ENCODE data around the gene TBC1D9.

Gene TBC1D9

GRCh38 chr4:140688711-140689598 lies 67.2 kb downstream of the TBC1D9 start:
- DNase-seq (ENCODE audit: insufficient read length, low spot score): no peak
- TF ChIP-seq CTCF (IDR thresholded peaks at IDR 0.05; ENCODE audit: insufficient read depth, missing control alignments): no peak
- no peak for FAIRE-seq

- TF ChIP-seq CTCF (IDR thresholded peaks at IDR 0.05; ENCODE audit: insufficient read depth, missing control alignments): no peak
- DNase-seq (ENCODE audit: insufficient read length, low spot score): no peak
- no peak for FAIRE-seq
Measured at GRCh38 chr4:140686796-140687195, 69.4 kb downstream of the TBC1D9 start.

GRCh38 chr4:140684314-140684713 lies 71.9 kb downstream of the TBC1D9 start:
- no peak for FAIRE-seq
- no peak for DNase-seq (ENCODE audit: insufficient read length, low spot score)
- no peak for TF ChIP-seq CTCF (IDR thresholded peaks at IDR 0.05; ENCODE audit: insufficient read depth, missing control alignments)

DNA sequence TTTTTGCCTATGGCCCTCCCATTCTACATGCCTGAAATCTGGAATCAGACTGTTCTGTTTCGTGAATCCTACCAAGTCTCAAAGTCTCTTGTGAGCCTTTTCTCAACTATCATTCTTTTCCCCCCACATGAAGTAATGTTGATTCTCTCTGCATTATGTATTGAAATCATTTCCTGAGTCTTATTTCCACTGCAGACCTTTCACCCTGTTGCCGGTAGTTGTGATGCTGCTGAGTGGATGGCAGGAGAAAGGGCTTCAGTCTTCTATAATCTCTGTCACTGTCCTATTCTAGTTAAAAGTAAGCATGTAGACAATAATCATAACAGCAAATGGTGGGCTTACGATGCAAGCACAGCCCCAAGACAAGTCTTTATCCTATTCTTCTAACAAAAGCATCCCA lies 75.0 kb downstream of the TBC1D9 start:
- DNase-seq (ENCODE audit: insufficient read length, low spot score) (no peak), FAIRE-seq (no peak)
- TF ChIP-seq CTCF (IDR thresholded peaks at IDR 0.05; ENCODE audit: insufficient read depth, missing control alignments): no peak

DNA sequence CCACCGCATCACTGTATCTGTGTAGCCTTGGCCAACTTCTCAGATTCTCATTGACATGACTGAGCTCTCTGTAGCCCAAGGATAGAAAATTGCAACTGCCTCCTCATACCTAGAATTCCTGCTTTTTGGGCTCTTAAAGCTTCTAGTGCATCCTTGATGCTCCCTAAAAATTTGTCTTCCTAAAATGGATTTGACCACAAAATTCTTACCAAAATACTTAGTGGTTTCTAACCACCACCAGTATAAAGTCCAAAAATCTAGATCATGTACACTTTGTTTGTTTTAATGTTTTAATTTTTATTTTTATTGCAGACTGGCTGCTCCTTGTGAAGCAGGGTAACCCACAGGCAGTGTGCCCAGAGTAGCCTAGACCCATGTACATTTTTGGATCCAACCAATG lies 75.5 kb downstream of the TBC1D9 start:
- FAIRE-seq (no peak), DNase-seq (ENCODE audit: insufficient read length, low spot score) (no peak)
- no peak for TF ChIP-seq CTCF (IDR thresholded peaks at IDR 0.05; ENCODE audit: insufficient read depth, missing control alignments)

DNA sequence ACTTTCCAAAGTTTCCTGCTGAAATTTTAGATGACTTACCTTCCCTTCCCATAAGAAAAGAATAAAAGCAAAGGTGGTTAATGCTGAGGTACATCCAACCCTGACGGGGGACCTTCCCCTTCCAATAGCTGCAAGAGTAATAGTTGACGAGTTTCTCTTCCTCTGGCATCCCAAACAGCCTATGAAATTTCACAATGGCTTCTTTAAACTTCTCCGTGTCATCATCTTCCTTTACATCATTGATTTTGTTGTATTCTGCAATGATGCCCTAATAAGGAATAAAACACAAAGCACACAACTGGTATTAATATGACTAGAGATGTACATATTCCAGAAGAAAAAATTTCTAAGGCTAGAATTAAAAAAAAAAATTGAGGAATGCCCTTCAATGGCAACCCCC lies 76.6 kb downstream of the TBC1D9 start:
- DNase-seq (ENCODE audit: insufficient read length, low spot score) (no peak), FAIRE-seq (no peak)
- no peak for TF ChIP-seq CTCF (IDR thresholded peaks at IDR 0.05; ENCODE audit: insufficient read depth, missing control alignments)

DNA sequence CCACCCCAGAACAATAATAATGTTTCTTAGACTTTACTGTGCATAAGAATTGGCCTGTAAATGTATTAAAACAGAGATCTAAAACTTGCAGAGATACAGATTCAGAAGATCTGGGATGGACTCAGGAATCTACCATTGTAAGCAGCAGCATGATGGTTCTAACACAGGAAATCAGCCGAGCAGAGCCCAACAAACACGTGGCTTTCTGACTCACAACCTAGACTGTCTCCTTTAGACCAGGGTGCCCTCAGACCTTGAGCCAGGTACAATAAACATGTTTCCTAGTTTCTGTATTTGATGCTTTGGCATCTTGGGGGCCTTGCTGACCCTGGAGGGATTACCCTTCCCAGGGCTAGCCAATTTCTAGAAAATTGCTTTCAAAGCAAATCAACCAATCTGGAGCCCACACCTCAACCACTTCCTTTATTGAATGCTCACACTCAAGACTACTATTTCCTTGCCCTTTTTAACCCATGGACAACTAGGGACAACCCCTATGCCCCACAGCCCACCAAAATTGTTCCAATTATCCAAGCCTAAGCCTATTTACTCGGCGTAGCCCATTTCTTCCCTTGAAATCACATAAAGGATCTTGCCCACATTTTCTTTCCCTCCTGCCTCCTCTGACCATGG lies 80.5 kb downstream of the TBC1D9 start:
- DNase-seq (ENCODE audit: insufficient read length, low spot score): no peak
- no peak for FAIRE-seq
- TF ChIP-seq CTCF (IDR thresholded peaks at IDR 0.05; ENCODE audit: insufficient read depth, missing control alignments): no peak

Data from D721Med (cell line).